GM13977 (cell line): Measurements from ENCODE around the gene ZNF341.

Experiments used
- DNase-seq: peaks from one replicate; pipeline ENCODE4 v3.0.0; 2012; ENCODE audit warnings: low spot score
- CTCF ChIP-seq: IDR thresholded peaks from 2 replicates; pipeline ENCODE4 v1.5.1; 2012; ENCODE audit warnings: mild to moderate bottlenecking, control low read depth; ENCODE audit not compliant: insufficient read depth; ENCODE audit errors: extremely low read depth, missing control alignments
- in situ Hi-C: fragments of 300-500 bp; cut with MboI; formaldehyde crosslinking; loops from one replicate; pipeline ENCODE4 v1.12.0; 2022; ENCODE audit warnings: low sequenced_read_pairs, low pct_unique_long_range_greater_than_20kb, mixed read lengths, inconsistent platforms; ENCODE audit not compliant: unreplicated experiment

The ZNF341 gene

GRCh38 chr20:33702861-33703260 is 28.9 kb upstream of the ZNF341 start:
- no peak for TF ChIP-seq CTCF
- no peak for DNase-seq
- in situ Hi-C loops, result no loop called here

GRCh38 chr20:33703498-33704137 is 28.2 kb upstream of the ZNF341 start:
- no peak for DNase-seq
- TF ChIP-seq CTCF, result no peak
- in situ Hi-C loops, result no loop called here

GRCh38 chr20:33704197-33704924 is 27.4 kb upstream of the ZNF341 start:
- TF ChIP-seq CTCF, result no peak
- no peak for DNase-seq
- in situ Hi-C loops, result no loop called here

GRCh38 chr20:33707668-33708067 is 24.1 kb upstream of the ZNF341 start:
- TF ChIP-seq CTCF, result no peak
- in situ Hi-C loops, result no loop called here
- DNase-seq, result no peak

- TF ChIP-seq CTCF, result no peak
- DNase-seq, result no peak
- in situ Hi-C loops, result no loop called here
These were observed 22.4 kb upstream of the ZNF341 start for GRCh38 chr20:33709398-33709797.

- in situ Hi-C loops, result no loop called here
- no peak for DNase-seq
- no peak for TF ChIP-seq CTCF
These were observed 21.8 kb upstream of the ZNF341 start for GRCh38 chr20:33709905-33710541.
